SU-DHL-6 (cell line): ENCODE measurements around the gene MYRF.
A peak's percentile ranks its signal among the peaks of the same experiment; 100 is the strongest.

Experiments
- H2AFZ ChIP-seq: fragments of 200-600 bp; sonication (generic); 2 replicates; pipeline ENCODE4 v1.6.1; 2014; ENCODE audit warnings: low read depth, mild to moderate bottlenecking, moderate library complexity, mixed read lengths, antibody characterized with exemption, low read length; ENCODE audit not compliant: severe bottlenecking
- H3F3A ChIP-seq: fragments of 200-600 bp; shearing (Covaris generic); 2 replicates; pipeline ENCODE4 v1.6.0; 2016; ENCODE audit warnings: antibody characterized with exemption, mild to moderate bottlenecking; ENCODE audit not compliant: insufficient read depth
- H3K27ac ChIP-seq: fragments of 200-600 bp; sonication (generic); 2 replicates; pipeline ENCODE4 v1.5.1; 2016; ENCODE audit warnings: low read depth, mild to moderate bottlenecking, low read length, moderate library complexity, mixed read lengths
- H3K27me3 ChIP-seq: fragments of 200-600 bp; sonication (generic), shearing (Covaris generic); 2 replicates; pipeline ENCODE4 v1.6.0; 2014; ENCODE audit warnings: mild to moderate bottlenecking, low read length
- H3K36me3 ChIP-seq: fragments of 200-600 bp; sonication (generic); 2 replicates; pipeline ENCODE4 v1.6.1; 2014; ENCODE audit warnings: mild to moderate bottlenecking, low read length, mixed read lengths
- H3K4me2 ChIP-seq: fragments of 300-600, 200-600 bp; shearing (Covaris generic), sonication (generic); 2 replicates; pipeline ENCODE4 v1.6.0; 2014; ENCODE audit warnings: low read length, low read depth, mild to moderate bottlenecking; ENCODE audit not compliant: poor library complexity, severe bottlenecking
- H3K4me3 ChIP-seq: fragments of 200-600 bp; sonication (generic); 2 replicates; pipeline ENCODE4 v1.5.1; 2014; ENCODE audit warnings: antibody characterized with exemption, low read length, mild to moderate bottlenecking, mixed read lengths; ENCODE audit not compliant: insufficient read depth, poor library complexity, severe bottlenecking
- H3K79me2 ChIP-seq: fragments of 200-600 bp; sonication (generic); 2 replicates; pipeline ENCODE4 v1.6.1; 2014; ENCODE audit warnings: mild to moderate bottlenecking, low read length, moderate library complexity; ENCODE audit not compliant: insufficient read depth
- H3K9ac ChIP-seq: fragments of 200-600 bp; sonication (generic); 2 replicates; pipeline ENCODE4 v1.7.0; 2014; ENCODE audit warnings: mild to moderate bottlenecking, low read length
- H3K9me2 ChIP-seq: fragments of 200-600 bp; sonication (generic); replicated peaks from 2 replicates; pipeline ENCODE4 v1.6.1; 2014; ENCODE audit warnings: low read length; ENCODE audit not compliant: insufficient read depth
- H3K9me3 ChIP-seq: fragments of 200-600 bp; sonication (generic); 2 replicates; pipeline ENCODE4 v1.6.1; 2014; ENCODE audit warnings: low read length, mixed read lengths; ENCODE audit not compliant: insufficient read depth
- H4K20me1 ChIP-seq: fragments of 200-600 bp; sonication (generic); 2 replicates; pipeline ENCODE4 v1.6.1; 2014; ENCODE audit warnings: low read depth, mild to moderate bottlenecking, antibody characterized with exemption, low read length, moderate library complexity, mixed read lengths
- CTCF ChIP-seq: fragments of 200-600 bp; sonication (generic); IDR thresholded peaks from one replicate; pipeline ENCODE4 v1.5.1; 2017; ENCODE audit warnings: antibody characterized with exemption, mild to moderate bottlenecking, low read length, moderate library complexity; ENCODE audit not compliant: insufficient read depth, poor library complexity, severe bottlenecking
- EZH2phosphoT487 ChIP-seq: fragments of 200-600 bp; sonication (generic), shearing (Covaris generic); conservative IDR thresholded peaks from 2 replicates; pipeline ENCODE4 v1.6.1; 2018; ENCODE audit warnings: mild to moderate bottlenecking, antibody characterized with exemption, low read length, moderate library complexity, mixed read lengths

Gene MYRF

GRCh38 chr11:61787928-61788491, 35.6 kb downstream of the MYRF start:
- no peaks in the 10 kb centered on the region for H3K27me3 ChIP-seq
- H4K20me1 ChIP-seq: no peaks in the 10 kb centered on the region
- H2AFZ ChIP-seq: no peak overlapping the region
- H3K9me2 ChIP-seq: no peaks in the 10 kb centered on the region
- no peak overlapping the region for H3K9ac ChIP-seq
- H3F3A ChIP-seq: no peaks in the 10 kb centered on the region
- H3K4me2 ChIP-seq: no peak overlapping the region
- H3K27ac ChIP-seq: no peak overlapping the region
- no peaks in the 10 kb centered on the region for H3K36me3 ChIP-seq
- H3K79me2 ChIP-seq: peaks cover 24% of the 10 kb centered on the region
- H3K9me3 ChIP-seq: no peaks in the 10 kb centered on the region
- no peak overlapping the region for H3K4me3 ChIP-seq
- TF ChIP-seq EZH2phosphoT487: no peak
- TF ChIP-seq CTCF: peak; percentile 59

- H3K9ac ChIP-seq: peak overlapping the region; percentile 93
- peaks cover 62% of the 10 kb centered on the region for H3K79me2 ChIP-seq
- peak overlapping the region; percentile 88 for H3K27ac ChIP-seq
- H4K20me1 ChIP-seq: peaks cover 8% of the 10 kb centered on the region; the same call in 1 of the 2 replicates
- peak overlapping the region; percentile 92 for H3K4me3 ChIP-seq
- H3K9me3 ChIP-seq: no peaks in the 10 kb centered on the region
- peak overlapping the region; percentile 94 for H3K4me2 ChIP-seq
- peaks cover 2% of the 10 kb centered on the region for H3F3A ChIP-seq
- peak overlapping the region; percentile 86 for H2AFZ ChIP-seq
- peaks cover 9% of the 10 kb centered on the region; the same call in 1 of the 2 replicates for H3K36me3 ChIP-seq
- H3K27me3 ChIP-seq: no peaks in the 10 kb centered on the region
- TF ChIP-seq EZH2phosphoT487 (no peak), CTCF (no peak)
- no peaks in the 10 kb centered on the region for H3K9me2 ChIP-seq
These were observed 39.4 kb downstream of the MYRF start for GRCh38 chr11:61791737-61792309.

GRCh38 chr11:61792310-61793082, 40.1 kb downstream of the MYRF start, which contains the start of the genes FEN1 and TMEM258:
FEN1 (plus strand) TSS chr11:61792911; CDS start chr11:61795362, 2,451 bp downstream.
TMEM258 (minus strand) TSS chr11:61792599; CDS start chr11:61792558, 41 bp downstream.
- Histone ChIP-seq H3K79me2 (peaks cover 69% of the 10 kb centered on the region), H3K4me2 (peak within 1 kb of the TSS; percentile 94), H2AFZ (peak within 1 kb of the TSS; percentile 86)

More at GRCh38 chr11:61792310-61793082, 40.1 kb downstream of the MYRF start, which contains the start of the genes FEN1 and TMEM258:
- H3K36me3 ChIP-seq: peaks cover 11% of the 10 kb centered on the region; the same call in 1 of the 2 replicates
- H4K20me1 ChIP-seq: peaks cover 8% of the 10 kb centered on the region; the same call in 1 of the 2 replicates
- no peaks in the 10 kb centered on the region for H3K9me3 ChIP-seq
- H3K4me3 ChIP-seq: peak within 1 kb of the TSS; percentile 92
- no peaks in the 10 kb centered on the region for H3K27me3 ChIP-seq
- peaks cover 5% of the 10 kb centered on the region for H3F3A ChIP-seq
- TF ChIP-seq CTCF (no peak), EZH2phosphoT487 (no peak)
- peak within 1 kb of the TSS; percentile 93 for H3K9ac ChIP-seq
- H3K9me2 ChIP-seq: no peaks in the 10 kb centered on the region
- H3K27ac ChIP-seq: peak within 1 kb of the TSS; percentile 88
